Progenitor cell of endocrine pancreas (in vitro differentiated cells): Measurements from ENCODE around the gene ARFIP2. TPM values are rescaled to one million over a fixed set of nuclear protein-coding genes. Genes with fewer than 3 reads are reported as not detected.

Experiments used
- DNase-seq: peaks from one replicate; pipeline ENCODE4 v3.0.0; 2021; ENCODE audit warnings: low spot score; ENCODE audit not compliant: unreplicated experiment
- H3K27ac Mint-ChIP-seq: 2 replicates; pipeline ENCODE4 v1.8.0; 2021; ENCODE audit warnings: mild to moderate bottlenecking, moderate library complexity, mixed read lengths
- H3K27me3 Mint-ChIP-seq: 2 replicates; pipeline ENCODE4 v1.8.0; 2021; ENCODE audit warnings: mixed read lengths
- H3K36me3 Mint-ChIP-seq: 2 replicates; pipeline ENCODE4 v1.8.0; 2022; ENCODE audit warnings: mixed read lengths; ENCODE audit not compliant: insufficient read depth
- H3K4me1 Mint-ChIP-seq: 2 replicates; pipeline ENCODE4 v1.8.0; 2021; ENCODE audit warnings: low read depth, mixed read lengths
- H3K4me3 Mint-ChIP-seq: 2 replicates; pipeline ENCODE4 v1.8.0; 2021; ENCODE audit warnings: low read depth, mild to moderate bottlenecking, moderate library complexity, mixed read lengths
- H3K9me3 Mint-ChIP-seq: 2 replicates; pipeline ENCODE4 v1.8.0; 2021; ENCODE audit warnings: low read depth, mixed read lengths
- CTCF ChIP-seq: fragments of 200-600 bp; sonication (generic); IDR thresholded peaks from one replicate; pipeline ENCODE4 v1.5.0; 2021; ENCODE audit warnings: antibody characterized with exemption, mild to moderate bottlenecking; ENCODE audit not compliant: unreplicated experiment
- total RNA-seq: library from RNA; stranded (reverse); gene quantifications from 2 replicates; pipeline ENCODE4 v1.2.1, GENCODE V29; 2021

The ARFIP2 gene
- total RNA-seq, 1 donor from 2014 or later: 78.1 TPM

GRCh38 chr11:6488821-6489220 lies 7.7 kb upstream of the ARFIP2 start:
- Mint-ChIP-seq H3K9me3 (no peaks in the 10 kb centered on the region), H3K4me1 (peaks cover 7% of the 10 kb centered on the region), H3K27me3 (no peaks in the 10 kb centered on the region), H3K4me3 (no peak overlapping the region), H3K27ac (no peak overlapping the region), H3K36me3 (peaks cover 3% of the 10 kb centered on the region)
- TF ChIP-seq CTCF: no peak
- DNase-seq: no peak

DNA sequence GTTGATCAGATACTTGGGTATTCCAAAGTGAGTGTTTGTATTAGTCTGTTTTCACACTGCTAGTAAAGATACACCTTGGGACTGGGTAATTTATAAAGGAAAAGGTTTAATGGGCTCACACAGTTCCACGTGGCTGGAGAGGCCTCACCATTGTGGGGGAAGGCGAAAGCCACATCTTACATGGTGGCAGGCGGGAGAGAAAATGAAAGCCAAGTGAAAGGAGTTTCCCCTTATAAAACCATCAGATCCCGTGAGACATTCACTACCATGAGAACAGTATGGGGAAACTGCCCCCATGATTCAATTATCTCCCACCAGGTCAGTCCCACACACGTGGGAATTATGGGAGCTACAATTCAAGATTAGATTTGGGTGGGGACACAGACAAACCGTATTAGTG lies 7.2 kb upstream of the ARFIP2 start:
- no peak for TF ChIP-seq CTCF
- peaks cover 7% of the 10 kb centered on the region for H3K4me1 Mint-ChIP-seq
- peaks cover 5% of the 10 kb centered on the region for H3K36me3 Mint-ChIP-seq
- H3K4me3 Mint-ChIP-seq: no peak overlapping the region
- H3K27me3 Mint-ChIP-seq: no peaks in the 10 kb centered on the region
- H3K9me3 Mint-ChIP-seq: no peaks in the 10 kb centered on the region
- no peak overlapping the region for H3K27ac Mint-ChIP-seq
- DNase-seq: no peak

GRCh38 chr11:6486938-6487337 lies 5.8 kb upstream of the ARFIP2 start:
- no peak for DNase-seq
- Mint-ChIP-seq H3K27ac (no peak overlapping the region), H3K4me1 (peaks cover 12% of the 10 kb centered on the region), H3K27me3 (no peaks in the 10 kb centered on the region), H3K36me3 (peaks cover 11% of the 10 kb centered on the region), H3K4me3 (no peak overlapping the region), H3K9me3 (no peaks in the 10 kb centered on the region)
- TF ChIP-seq CTCF: no peak

DNA sequence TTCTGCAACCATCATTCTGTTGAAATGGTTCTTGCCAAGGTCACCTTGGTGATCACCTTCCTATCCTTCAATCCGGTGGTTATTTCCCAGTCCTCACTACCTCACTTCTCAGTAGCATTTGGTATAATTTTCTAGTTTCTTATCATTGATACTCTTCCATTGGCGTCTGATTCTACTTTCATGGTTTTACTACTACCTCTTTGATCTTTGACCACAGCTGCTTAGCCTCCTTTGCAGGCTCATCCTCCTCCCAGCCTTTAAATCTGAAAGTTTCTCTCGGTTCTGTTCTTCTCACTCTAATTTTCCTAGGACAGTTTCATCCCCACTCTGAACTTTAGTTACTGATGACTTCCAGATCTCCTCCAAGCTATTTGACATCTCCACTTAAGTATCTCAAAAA lies 5.1 kb upstream of the ARFIP2 start:
- peaks cover 13% of the 10 kb centered on the region for H3K4me1 Mint-ChIP-seq
- no peaks in the 10 kb centered on the region for H3K9me3 Mint-ChIP-seq
- no peak overlapping the region for H3K4me3 Mint-ChIP-seq
- H3K27me3 Mint-ChIP-seq: no peaks in the 10 kb centered on the region
- no peak for TF ChIP-seq CTCF
- no peak for DNase-seq
- H3K27ac Mint-ChIP-seq: no peak overlapping the region
- peaks cover 11% of the 10 kb centered on the region for H3K36me3 Mint-ChIP-seq

GRCh38 chr11:6485661-6486060 lies 4.5 kb upstream of the ARFIP2 start:
- Mint-ChIP-seq H3K27ac (no peak overlapping the region), H3K4me1 (peaks cover 17% of the 10 kb centered on the region), H3K9me3 (no peaks in the 10 kb centered on the region), H3K4me3 (no peak overlapping the region), H3K27me3 (no peaks in the 10 kb centered on the region), H3K36me3 (peaks cover 11% of the 10 kb centered on the region)
- no peak for DNase-seq
- TF ChIP-seq CTCF: no peak
